SK-N-SH (cell line): ENCODE data around the gene ATG2B. TPM values are rescaled to one million over a fixed set of nuclear protein-coding genes. Genes with fewer than 3 reads are reported as not detected.

Experiments used
- CTCF ChIA-PET: fragments of 300-600, 350-600 bp; formaldehyde crosslinking; extraction: SDS; loops from one replicate; lab custom pipeline; 2021; lab: Yijun Ruan, JAX
- POLR2A ChIA-PET: fragments of 350-600 bp; sonication (Branson Sonifier 250); formaldehyde crosslinking; extraction: SDS; loops from one replicate; lab custom pipeline; 2020; ENCODE audit warnings: antibody characterized with exemption, inconsistent platforms; lab: Yijun Ruan, JAX
- DNase-seq: peaks from one replicate; pipeline ENCODE4 v3.0.0; 2012
- H2AFZ ChIP-seq: fragments of 200-600 bp; sonication (generic); 2 replicates; pipeline ENCODE4 v1.8.1; 2016; ENCODE audit warnings: antibody characterized with exemption, mild to moderate bottlenecking, low read depth
- H3F3A ChIP-seq: fragments of 200-600 bp; sonication (generic); replicated peaks from 2 replicates; pipeline ENCODE3; 2016; ENCODE audit warnings: antibody characterized with exemption, mild to moderate bottlenecking; ENCODE audit not compliant: insufficient read depth
- H3K27ac ChIP-seq, 2 experiments: fragments of 200-500 bp in 1 of 2; fragments of 200-600 bp in 1 of 2; sonication (Bioruptor generic) in 1 of 2; sonication (generic), shearing (Covaris generic) in 1 of 2; 2 replicates each; pipeline versions ENCODE4 v1.5.1 to v1.6.1; 2014 to 2016; ENCODE audit warnings: low read depth in 2 of 2, inconsistent platforms in 1 of 2, low read length in 1 of 2, mild to moderate bottlenecking in 1 of 2, mixed read lengths in 1 of 2
- H3K27me3 ChIP-seq: fragments of 200-600 bp; sonication (generic), shearing (Covaris generic); 2 replicates; pipeline ENCODE4 v1.6.1; 2016; ENCODE audit warnings: mixed run types; ENCODE audit not compliant: insufficient read depth
- H3K36me3 ChIP-seq, 2 experiments: fragments of 200-500 bp in 1 of 2; fragments of 200-600 bp in 1 of 2; sonication (Bioruptor generic) in 1 of 2; sonication (generic) in 1 of 2; replicated peaks in 1 of 2; 2 replicates each; pipeline versions ENCODE3 to v1.5.1; 2014 to 2016; ENCODE audit warnings: low read length in 1 of 2, mild to moderate bottlenecking in 1 of 2; ENCODE audit not compliant: insufficient read depth in 2 of 2, control insufficient read depth in 1 of 2
- H3K4me1 ChIP-seq, 2 experiments: fragments of 200-500 bp in 1 of 2; fragments of 200-600 bp in 1 of 2; sonication (Bioruptor generic) in 1 of 2; sonication (generic), shearing (Covaris generic) in 1 of 2; 2 replicates each; pipeline versions ENCODE4 v1.5.1 to v1.6.1; 2014 to 2016; ENCODE audit warnings: low read depth in 1 of 2, low read length in 1 of 2, mixed run types in 1 of 2; ENCODE audit not compliant: insufficient read depth in 2 of 2, control insufficient read depth in 1 of 2
- H3K4me2 ChIP-seq: fragments of 200-600 bp; sonication (generic), shearing (Covaris generic); 2 replicates; pipeline ENCODE4 v1.6.1; 2017; ENCODE audit warnings: mixed run types
- H3K4me3 ChIP-seq, 2 experiments: fragments of 200-500 bp in 1 of 2; fragments of 200-600 bp in 1 of 2; sonication (Bioruptor generic) in 1 of 2; sonication (generic), shearing (Covaris generic) in 1 of 2; 2 replicates each; pipeline versions ENCODE4 v1.5.1 to v1.8.1; 2014 to 2016; ENCODE audit warnings: low read depth in 2 of 2, inconsistent platforms in 1 of 2, low read length in 1 of 2, mild to moderate bottlenecking in 1 of 2, mixed read lengths in 1 of 2, moderate library complexity in 1 of 2
- H3K79me2 ChIP-seq: fragments of 200-600 bp; sonication (generic); 2 replicates; pipeline ENCODE4 v1.8.1; 2017; ENCODE audit warnings: mild to moderate bottlenecking; ENCODE audit not compliant: insufficient read depth
- H3K9ac ChIP-seq: fragments of 200-600 bp; sonication (generic); 2 replicates; pipeline ENCODE4 v1.6.1; 2017; ENCODE audit warnings: mixed run types
- H3K9me2 ChIP-seq: fragments of 200-600 bp; sonication (generic); 2 replicates; pipeline ENCODE4 v1.6.1; 2017; ENCODE audit warnings: mixed run types
- H3K9me3 ChIP-seq: fragments of 200-600 bp; sonication (generic); 2 replicates; pipeline ENCODE4 v1.6.1; 2017; ENCODE audit warnings: mixed run types, mild to moderate bottlenecking, moderate library complexity
- H4K20me1 ChIP-seq: fragments of 200-600 bp; sonication (generic); 2 replicates; pipeline ENCODE4 v1.6.1; 2017; ENCODE audit warnings: mild to moderate bottlenecking, mixed run types; ENCODE audit not compliant: insufficient read depth
- EP300 ChIP-seq, 2 experiments: IDR thresholded peaks; 2 replicates each; pipeline versions ENCODE4 v1.4.0 to v1.6.1; 2012; ENCODE audit warnings: borderline replicate concordance in 1 of 2, low read depth in 1 of 2, low read length in 1 of 2
- EZH2phosphoT487 ChIP-seq: fragments of 200-600 bp; sonication (generic); IDR thresholded peaks from 2 replicates; pipeline ENCODE4 v1.6.1; 2017; ENCODE audit warnings: low read depth, mixed run types, mild to moderate bottlenecking, antibody characterized with exemption, moderate library complexity, borderline replicate concordance
- GABPA ChIP-seq: IDR thresholded peaks from 2 replicates; pipeline ENCODE4 v1.4.0; 2012; ENCODE audit warnings: low read depth, mild to moderate bottlenecking
- IRF3 ChIP-seq: fragments of 150-350 bp; IDR thresholded peaks from 2 replicates; pipeline ENCODE4 v1.6.1; 2016; ENCODE audit warnings: mild to moderate bottlenecking, low read depth, low read length
- JUND ChIP-seq: IDR thresholded peaks from 2 replicates; pipeline ENCODE4 v1.4.0; 2012
- MAX ChIP-seq: IDR thresholded peaks from 2 replicates; pipeline ENCODE4 v1.4.0; 2012; ENCODE audit warnings: low read depth
- MEF2A ChIP-seq: IDR thresholded peaks from 2 replicates; pipeline ENCODE4 v1.4.0; 2012; ENCODE audit warnings: low read depth, borderline replicate concordance
- MXI1 ChIP-seq: IDR thresholded peaks from 2 replicates; pipeline ENCODE4 v1.6.1; 2012; ENCODE audit warnings: mild to moderate bottlenecking, low read depth, low read length, improper control_type of control experiment
- NRF1 ChIP-seq: IDR thresholded peaks from 2 replicates; pipeline ENCODE4 v1.6.1; 2012; ENCODE audit warnings: low read depth, mild to moderate bottlenecking, low read length
- PBX3 ChIP-seq: IDR thresholded peaks from 2 replicates; pipeline ENCODE4; 2012
- POLR2AphosphoS5 ChIP-seq: IDR thresholded peaks from 2 replicates; pipeline ENCODE4 v1.6.1; 2012; ENCODE audit warnings: low read depth, low read length
- RFX5 ChIP-seq: IDR thresholded peaks from 2 replicates; pipeline ENCODE4 v1.6.1; 2012; ENCODE audit warnings: mild to moderate bottlenecking, improper control_type of control experiment, low read length
- SIN3A ChIP-seq: IDR thresholded peaks from 2 replicates; pipeline ENCODE4 v1.6.1; 2012; ENCODE audit warnings: low read depth, mild to moderate bottlenecking, low read length, moderate library complexity, borderline replicate concordance
- SMC3 ChIP-seq: IDR thresholded peaks from 2 replicates; pipeline ENCODE4 v1.6.1; 2012; ENCODE audit warnings: low read depth, low read length, improper control_type of control experiment
- TAF1 ChIP-seq: IDR thresholded peaks from 2 replicates; pipeline ENCODE4 v1.6.1; 2012; ENCODE audit warnings: low read depth, mild to moderate bottlenecking, low read length, moderate library complexity, borderline replicate concordance
- TEAD4 ChIP-seq: IDR thresholded peaks from 2 replicates; pipeline ENCODE4 v1.4.0; 2012; ENCODE audit warnings: mild to moderate bottlenecking, borderline replicate concordance; ENCODE audit not compliant: insufficient read depth
- USF1 ChIP-seq: IDR thresholded peaks from 2 replicates; pipeline ENCODE4 v1.4.0; 2012; ENCODE audit warnings: low read depth, borderline replicate concordance
- USF2 ChIP-seq: fragments of 150-350 bp; IDR thresholded peaks from 2 replicates; pipeline ENCODE4 v1.6.1; 2017; ENCODE audit warnings: antibody characterized with exemption, low read length, low read depth, borderline replicate concordance
- ZBTB33 ChIP-seq: IDR thresholded peaks from 2 replicates; pipeline ENCODE4 v1.4.0; 2012; ENCODE audit warnings: low read depth, borderline replicate concordance
- WGBS: methylation state at CpG from one replicate; pipeline ENCODE4 v1.1.6; 2017; ENCODE audit warnings: low lambda C conversion rate; 5-methylcytosine and 5-hydroxymethylcytosine counted together
- polyA plus RNA-seq, 3 experiments: library from polyadenylated mRNA; depleted of rRNA; stranded (reverse); fragments of >200 nt; gene quantifications; 2 replicates each; pipeline ENCODE4 v1.2.3, GENCODE V29; 2012

The ATG2B gene
- polyA plus RNA-seq, 1 of the 3 experiments (the other 2 are of a cell fraction), result 5.8 TPM

- no peaks in the 10 kb centered on the region for H3K27me3 ChIP-seq
- peaks cover 9 to 50% of the 10 kb centered on the region in 2 experiments for H3K4me1 ChIP-seq
- H3K4me2 ChIP-seq, result no peak overlapping the region
- no peaks in the 10 kb centered on the region for H3K9me3 ChIP-seq
- H3K27ac ChIP-seq, result peak overlapping the region in 1 of 2 experiments; percentile 97; a peak in 2 of 4 replicates
- TF ChIP-seq MEF2A (no peak), USF1 (no peak), IRF3 (no peak), GABPA (no peak), POLR2AphosphoS5 (no peak), TAF1 (no peak), RFX5 (no peak), MXI1 (no peak), JUND (no peak), USF2 (no peak), ZBTB33 (no peak)
- TF ChIP-seq, all 33 proteins: peak for 0
- ChIA-PET CTCF (interaction anchor here (0.8 kb wide), 1 partner anchor 24 kb away, joined by 3 read pairs; no protein-coding TSS in a partner anchor), POLR2A (no interaction called here)
- H3F3A ChIP-seq, result peaks cover 38% of the 10 kb centered on the region
- WGBS, result 63% methylated on average over 4 of the region's 4 CpGs
- H4K20me1 ChIP-seq, result no peaks in the 10 kb centered on the region
- no peaks in the 10 kb centered on the region for H3K36me3 ChIP-seq
- no peak overlapping the region for H3K4me3 ChIP-seq
- H3K9ac ChIP-seq, result no peak overlapping the region
- H2AFZ ChIP-seq, result no peak overlapping the region
- DNase-seq, result no peak
- no peaks in the 10 kb centered on the region for H3K9me2 ChIP-seq
- H3K79me2 ChIP-seq, result peaks cover under 1% of the 10 kb centered on the region; the same call in 1 of the 2 replicates
Measured at GRCh38 chr14:96251656-96252155, 111.4 kb downstream of the ATG2B start.

GRCh38 chr14:96250485-96250884, 112.7 kb downstream of the ATG2B start:
- H2AFZ ChIP-seq, result no peak overlapping the region
- no peak overlapping the region for H3K4me2 ChIP-seq
- no peak overlapping the region for H3K9ac ChIP-seq
- no peaks in the 10 kb centered on the region for H3K9me3 ChIP-seq
- TF ChIP-seq PBX3, result no peak
- no peak for TF ChIP-seq NRF1
- no peak for TF ChIP-seq SIN3A
- no peak for TF ChIP-seq EP300 (IDR thresholded peaks at IDR 0.05; ENCODE audit: borderline replicate concordance in 1 of 2, low read depth in 1 of 2, low read length in 1 of 2)
- no peak for TF ChIP-seq TEAD4
- TF ChIP-seq SMC3, result no peak
- no peak for TF ChIP-seq RFX5
- TF ChIP-seq EZH2phosphoT487, result no peak
- no peak for TF ChIP-seq MAX
- CTCF ChIA-PET, result interaction anchor here (0.7 to 0.8 kb wide), 3 partner anchors 16 to 31 kb away, joined by 3 read pairs; no protein-coding TSS in a partner anchor
- H3K36me3 ChIP-seq, result no peaks in the 10 kb centered on the region
- peaks cover 36% of the 10 kb centered on the region for H3F3A ChIP-seq
- no peak for DNase-seq
- H4K20me1 ChIP-seq, result no peaks in the 10 kb centered on the region
- H3K9me2 ChIP-seq, result no peaks in the 10 kb centered on the region
- POLR2A ChIA-PET, result no interaction called here
- H3K4me1 ChIP-seq, result peaks cover 9 to 41% of the 10 kb centered on the region in 2 experiments; a peak in 3 of 4 replicates
- 96% methylated on average over 3 of the region's 3 CpGs for WGBS
- no peaks in the 10 kb centered on the region for H3K27me3 ChIP-seq
- no peak overlapping the region for H3K4me3 ChIP-seq
- H3K27ac ChIP-seq, result no peak overlapping the region
- H3K79me2 ChIP-seq, result no peaks in the 10 kb centered on the region
